Sigmoid colon (tissue), 4 donors: ENCODE measurements around the gene ASIC3.

Source experiments
- CTCF ChIP-seq, 4 experiments: fragments of 450-650 bp in 3 of 4; fragments of 200-600 bp in 1 of 4; IDR thresholded peaks; one replicate each; pipeline ENCODE4 v1.5.1; 2016 to 2019; ENCODE audit warnings: antibody characterized with exemption in 4 of 4, mild to moderate bottlenecking in 3 of 4, moderate library complexity in 2 of 4
- POLR2AphosphoS5 ChIP-seq, 4 donors: sonication (generic); formaldehyde crosslinking; IDR thresholded peaks; one replicate each; pipeline ENCODE4 v1.6.1; 2017; ENCODE audit warnings: antibody characterized with exemption in 4 of 4

- no peak for TF ChIP-seq CTCF (IDR thresholded peaks at IDR 0.05)
- no peak for TF ChIP-seq POLR2AphosphoS5 (IDR thresholded peaks at IDR 0.05)
These were observed 39.9 kb downstream of the ASIC3 start for GRCh38 chr7:151088019-151088855.
